ENCODE results near the gene PRR7.
"Not testable (repeated sequence)": the region's sequence is repeated elsewhere in the genome, so short reads cannot be mapped to it uniquely, and the experiment has no call there.

PRR7 gene

DNA sequence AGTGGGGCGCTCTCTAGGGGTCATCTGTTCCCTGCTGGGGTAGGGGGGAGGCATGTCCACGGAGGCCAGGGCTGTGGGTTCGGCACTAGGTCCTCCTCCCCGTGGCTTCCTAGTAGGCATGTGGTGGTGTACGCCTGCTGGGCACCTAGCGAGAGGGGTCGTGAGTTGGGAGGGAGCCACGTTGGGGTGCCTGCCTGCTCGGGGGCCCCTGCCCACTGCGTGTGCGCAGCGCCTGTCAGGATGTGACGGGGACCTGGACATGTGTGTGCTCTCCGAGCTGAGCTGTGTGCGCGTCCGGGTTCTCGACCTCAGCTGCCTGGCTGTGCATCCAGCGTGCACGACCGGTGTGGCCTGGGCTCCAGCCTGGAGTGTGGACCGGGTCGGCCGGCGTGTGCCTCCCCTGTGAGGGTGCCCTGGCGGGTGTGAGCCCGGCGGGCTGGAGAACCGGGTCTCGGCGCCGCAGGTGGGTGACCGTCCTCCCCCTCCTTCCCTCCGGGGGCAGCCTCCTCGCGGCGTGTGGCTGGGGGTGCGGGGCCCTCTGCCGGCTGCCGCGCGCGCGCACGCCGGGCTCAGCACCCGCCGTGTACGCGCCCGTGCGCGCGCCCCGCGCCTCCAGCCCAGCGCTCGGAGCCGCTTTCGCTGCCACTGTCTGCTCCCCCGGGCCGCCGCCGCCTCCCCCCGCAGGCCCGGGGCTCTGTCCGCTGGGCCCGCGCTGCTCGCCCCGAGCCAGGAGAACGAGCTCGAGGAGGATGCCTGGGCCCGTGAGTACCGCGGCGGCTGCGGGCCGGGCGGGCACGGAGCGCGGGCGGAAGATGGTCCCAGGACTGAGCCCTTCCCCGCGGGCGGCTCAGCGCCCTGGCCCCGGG, at the start of gene PRR7:
TSS of gene PRR7 (plus strand) at position 615 of the 866 bp plus-strand sequence. CDS start 8,254 bp downstream, outside the sequence.
- peak; percentile 40 for DNase-seq

- no peak for DNase-seq
These were observed 48.7 kb upstream of the PRR7 start for GRCh38 chr5:177397875-177398390.

GRCh38 chr5:177399997-177400868, 46.4 kb upstream of the PRR7 start, which contains the start of gene PFN3:
PFN3 (minus strand) TSS chr5:177400661; CDS start chr5:177400576, 85 bp downstream.
- no peak for DNase-seq

- peak; percentile 64 for DNase-seq
These were observed 44.2 kb upstream of the PRR7 start for GRCh38 chr5:177402271-177403043.

GRCh38 chr5:177403102-177403791, 43.4 kb upstream of the PRR7 start:
- no peak for DNase-seq

DNA sequence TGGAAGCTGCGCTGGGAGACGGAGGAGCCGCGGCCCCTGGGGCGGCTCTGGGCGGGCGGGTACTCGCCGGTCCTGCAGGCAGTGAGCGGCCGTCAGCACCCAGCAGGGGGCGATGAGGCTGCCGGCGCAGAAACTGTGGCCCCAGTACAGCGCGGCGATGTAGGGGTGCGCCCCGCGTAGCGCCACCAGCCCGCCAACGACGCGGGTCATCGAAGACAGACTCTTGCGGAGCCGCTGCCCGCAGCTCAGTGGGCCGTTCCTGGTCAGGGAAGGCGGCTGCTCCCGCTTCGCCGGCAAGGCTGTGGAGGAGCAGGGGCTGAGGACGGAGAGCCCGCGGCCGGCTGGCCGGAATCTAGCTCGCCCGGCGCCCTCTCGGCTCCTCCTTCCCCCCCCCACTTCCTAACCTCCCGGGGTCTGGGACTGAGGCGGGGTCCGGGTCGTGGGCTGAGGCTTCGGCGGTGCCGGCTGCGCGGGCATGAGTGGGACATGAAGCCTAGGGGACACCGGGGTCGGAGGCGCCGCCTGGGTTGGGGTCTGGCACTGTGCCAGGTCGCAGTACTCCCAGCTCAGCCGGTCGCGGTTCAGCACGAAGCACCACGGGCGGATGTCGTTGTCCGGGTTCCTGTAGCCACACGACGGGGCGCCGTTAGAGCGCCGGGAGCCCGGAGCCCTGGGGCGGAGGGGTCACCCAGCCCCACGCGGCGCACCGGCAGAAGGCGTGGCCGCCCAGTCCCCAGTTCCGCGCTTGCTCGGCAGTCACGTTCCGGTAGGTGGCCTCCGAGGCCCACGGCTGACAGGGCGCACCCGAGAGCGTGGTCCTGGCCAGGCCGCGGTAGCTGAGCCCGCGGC, 42.6 kb upstream of the PRR7 start:
- DNase-seq, result peak; percentile 35

DNA sequence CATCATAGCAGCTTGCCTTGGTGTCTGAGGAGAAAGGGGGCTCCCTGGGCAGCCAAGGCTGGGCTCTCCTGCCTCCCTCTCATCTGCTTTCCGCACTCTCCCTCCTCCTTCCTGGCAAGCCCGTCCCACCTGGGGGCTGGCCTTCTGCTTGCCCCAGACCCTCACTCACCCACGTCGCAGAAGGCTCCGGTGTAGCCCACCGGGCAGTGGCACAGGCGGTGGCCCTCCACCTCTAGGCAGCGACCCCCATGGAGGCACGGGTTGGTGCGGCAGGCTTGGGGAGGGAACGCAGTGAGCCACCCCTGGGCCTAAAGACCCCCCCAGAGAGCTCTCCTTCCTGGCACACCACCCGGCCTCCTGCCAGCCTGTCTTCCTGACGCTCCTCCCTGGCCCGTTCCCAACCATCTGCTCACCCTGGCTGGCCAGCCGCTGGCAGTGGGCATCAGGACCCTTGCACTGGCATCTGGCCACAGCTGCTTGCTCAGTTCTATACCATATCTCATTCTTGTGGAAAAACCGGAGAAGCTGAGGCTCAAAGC, 41.9 kb upstream of the PRR7 start:
- no peak for DNase-seq

DNA sequence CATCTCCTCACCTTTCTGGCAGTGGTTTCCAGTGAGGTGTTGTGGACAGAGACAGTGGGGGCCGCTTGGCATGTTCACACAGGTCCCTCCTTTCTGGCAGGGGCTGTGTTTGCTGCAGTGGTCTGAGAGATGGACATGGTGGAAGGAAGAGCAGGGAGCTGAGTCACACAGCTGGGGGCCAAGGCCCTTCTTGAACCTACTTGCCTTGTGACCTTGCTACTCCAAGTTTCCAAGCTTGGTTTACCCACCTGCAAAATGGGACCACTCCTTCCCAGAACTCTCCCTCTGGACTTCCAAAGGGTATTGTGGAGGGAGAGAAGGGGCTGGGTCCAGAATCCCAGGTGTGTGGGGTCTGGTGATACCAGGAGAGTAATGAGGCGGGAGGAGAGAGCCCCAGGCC, 41.3 kb upstream of the PRR7 start:
- no peak for DNase-seq

DNA sequence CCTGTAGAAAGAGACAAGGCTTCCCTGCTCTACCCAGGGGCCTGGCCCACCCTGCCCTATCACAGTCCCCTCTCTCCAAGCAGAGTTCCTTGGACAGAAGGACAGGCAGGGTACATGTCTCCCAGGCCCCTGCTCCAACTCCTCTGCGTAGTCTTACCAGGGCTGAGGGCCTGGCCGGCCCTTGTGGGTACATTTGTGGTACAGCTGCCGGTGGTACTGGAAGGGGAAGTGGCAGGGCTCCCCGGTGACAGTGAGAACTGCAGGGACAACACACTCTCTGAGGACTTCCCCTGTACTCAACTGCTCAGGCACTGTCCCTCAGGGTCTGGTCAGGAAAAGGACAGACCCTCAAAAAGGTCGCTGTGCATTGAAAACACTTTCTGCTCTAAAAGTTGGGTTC, 40.8 kb upstream of the PRR7 start:
- no peak for DNase-seq

GRCh38 chr5:177409043-177409801, 37.4 kb upstream of the PRR7 start, which contains the start of gene F12:
F12 (minus strand) TSS chr5:177409564; CDS start chr5:177409527, 37 bp downstream.
- DNase-seq, result no peak

GRCh38 chr5:177410575-177410974, 36.0 kb upstream of the PRR7 start:
- DNase-seq, result no peak

DNA sequence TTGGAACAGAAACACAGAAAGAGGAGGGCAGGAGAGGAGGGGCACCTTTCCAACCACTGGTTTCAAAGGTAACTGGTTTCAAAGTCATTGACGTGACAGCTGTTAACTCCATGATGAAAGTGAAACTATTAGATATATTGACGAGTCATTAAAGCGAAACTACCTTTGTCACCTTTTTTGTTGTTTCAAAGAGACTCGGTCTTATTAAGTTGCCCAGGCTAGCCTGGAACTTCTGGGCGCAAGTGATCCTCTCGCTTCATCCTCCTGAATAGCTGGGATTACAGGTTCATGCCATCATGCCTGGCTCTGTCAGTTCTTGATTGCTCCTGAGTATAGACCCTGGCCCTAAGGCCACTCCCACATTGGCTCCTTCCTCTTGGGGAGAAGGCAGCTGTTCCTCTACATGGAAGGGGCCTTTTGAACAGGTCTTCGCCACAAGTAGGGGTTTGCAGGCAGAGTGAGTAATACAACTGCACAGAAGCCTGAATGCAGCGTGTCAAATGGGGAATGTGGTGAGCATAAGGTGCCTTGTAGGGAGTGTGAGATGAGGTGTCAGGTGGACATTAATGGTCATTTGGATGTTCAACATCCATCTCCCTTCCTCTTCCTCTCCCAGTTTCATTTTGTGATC, 33.9 kb upstream of the PRR7 start:
- no peak for DNase-seq

DNA sequence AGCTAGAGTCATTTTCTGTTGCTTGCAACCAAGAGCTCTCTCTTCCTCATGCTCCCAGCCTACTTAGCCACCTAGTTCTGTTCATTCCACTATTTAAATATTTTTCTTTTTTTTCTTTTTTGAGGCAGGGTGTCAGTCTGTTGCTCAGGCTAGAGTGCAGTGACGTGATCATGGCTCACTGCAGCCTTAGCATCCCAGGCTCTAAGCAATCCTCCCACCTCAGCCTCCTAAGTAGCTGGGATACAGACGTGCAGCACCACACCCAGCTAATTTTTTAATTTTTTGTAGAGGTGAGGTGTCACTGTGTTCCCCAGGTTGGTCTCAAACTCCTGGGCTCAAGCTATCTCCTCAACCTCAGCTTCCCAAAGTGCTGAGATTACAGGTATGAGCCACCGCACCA, 32.1 kb upstream of the PRR7 start:
- DNase-seq, result no peak

- not testable (repeated sequence) for DNase-seq
These were observed 29.5 kb upstream of the PRR7 start for GRCh38 chr5:177417081-177417480.

- DNase-seq, result no peak
These were observed 27.6 kb upstream of the PRR7 start for GRCh38 chr5:177419046-177419445.

DNA sequence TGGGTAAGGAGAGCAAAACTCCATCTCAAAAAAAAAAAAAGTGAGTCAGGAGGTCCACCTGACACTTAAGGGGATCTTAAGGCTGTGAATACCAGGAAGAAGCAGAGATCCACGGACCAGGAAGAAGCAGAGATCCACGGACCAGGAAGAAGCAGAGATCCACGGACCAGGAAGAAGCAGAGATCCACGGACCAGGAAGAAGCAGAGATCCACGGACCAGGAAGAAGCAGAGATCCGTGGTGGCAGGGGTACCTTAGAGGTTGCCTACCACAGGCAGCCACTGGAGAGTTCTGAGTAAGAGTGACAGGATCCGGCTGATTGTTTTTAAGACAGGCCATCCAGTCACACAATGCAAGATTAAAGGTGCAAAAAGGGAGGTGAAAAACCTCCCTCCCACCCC, 26.1 kb upstream of the PRR7 start:
- not testable (repeated sequence) for DNase-seq

- no peak for DNase-seq
These were observed 25.4 kb upstream of the PRR7 start for GRCh38 chr5:177421062-177421798.

GRCh38 chr5:177423671-177424070, 22.9 kb upstream of the PRR7 start:
- DNase-seq, result no peak

Measured in NCI-H1105 treated with DMSO at 0.1 percent for 48 hours (cell line).